HEK293 (cell line): ENCODE data around the gene OSCP1.

Experiments used
- CTCF ChIA-PET: fragments of 350-600 bp; formaldehyde crosslinking; extraction: SDS; loops from one replicate; lab custom pipeline; 2021; ENCODE audit warnings: antibody characterized with exemption; lab: Yijun Ruan, JAX
- POLR2A ChIA-PET: fragments of 300-600 bp; formaldehyde crosslinking; extraction: SDS; loops from one replicate; lab custom pipeline; 2020; ENCODE audit warnings: antibody characterized with exemption, inconsistent platforms; lab: Yijun Ruan, JAX
- H3K27ac ChIP-seq: fragments of 200-500 bp; sonication (Bioruptor generic); 2 replicates; pipeline ENCODE4 v1.5.1; 2014; ENCODE audit warnings: low read depth, low read length, control low read depth, inconsistent platforms; ENCODE audit errors: extremely low read depth
- H3K36me3 ChIP-seq, 2 experiments: fragments of 200-500 bp in 1 of 2; sonication (Bioruptor generic) in 1 of 2; 1 replicate in 1 of 2; 2 replicates in 1 of 2; pipeline ENCODE4 v1.5.1; 2014 to 2017; ENCODE audit warnings: inconsistent platforms in 2 of 2, low read length in 2 of 2; ENCODE audit not compliant: control insufficient read depth in 2 of 2, insufficient read depth in 1 of 2
- H3K4me1 ChIP-seq: fragments of 200-500 bp; sonication (Bioruptor generic); 2 replicates; pipeline ENCODE4 v1.5.1; 2014; ENCODE audit warnings: mild to moderate bottlenecking, low read length, inconsistent platforms; ENCODE audit not compliant: control insufficient read depth, insufficient read depth
- H3K4me3 ChIP-seq: 2 replicates; pipeline ENCODE4 v1.5.1; 2011; ENCODE audit warnings: low read depth, mild to moderate bottlenecking, control low read depth, low read length, moderate library complexity
- H3K9me3 ChIP-seq: fragments of 200-500 bp; sonication (Bioruptor generic); 2 replicates; pipeline ENCODE4 v1.5.1; 2014; ENCODE audit warnings: low read depth, low read length, inconsistent platforms; ENCODE audit not compliant: control insufficient read depth, insufficient read depth
- ATF2 ChIP-seq: fragments of 450-650 bp; formaldehyde crosslinking; IDR thresholded peaks from 2 replicates; pipeline ENCODE4 v1.5.1; 2016; ENCODE audit warnings: missing biosample characterization, missing genetic modification characterization, low read depth
- KLF17 ChIP-seq: fragments of 450-650 bp; formaldehyde crosslinking; IDR thresholded peaks from 2 replicates; pipeline ENCODE4 v1.5.1; 2016; ENCODE audit warnings: missing biosample characterization, missing genetic modification characterization
- KLF7 ChIP-seq: fragments of 450-650 bp; formaldehyde crosslinking; IDR thresholded peaks from 2 replicates; pipeline ENCODE4 v1.5.1; 2016; ENCODE audit warnings: missing biosample characterization, missing genetic modification characterization, borderline replicate concordance
- PRDM6 ChIP-seq: fragments of 450-650 bp; formaldehyde crosslinking; IDR thresholded peaks from 2 replicates; pipeline ENCODE4 v1.5.1; 2017; ENCODE audit warnings: missing biosample characterization, missing genetic modification characterization
- TCF7L2 ChIP-seq: IDR thresholded peaks from 2 replicates; pipeline ENCODE4 v1.6.1; 2011; ENCODE audit warnings: low read depth, mild to moderate bottlenecking, inconsistent platforms, low read length, moderate library complexity, borderline replicate concordance
- ZBTB26 ChIP-seq: fragments of 450-650 bp; formaldehyde crosslinking; optimal IDR thresholded peaks from 2 replicates; pipeline ENCODE3; 2016; ENCODE audit warnings: missing biosample characterization, mild to moderate bottlenecking, missing genetic modification characterization
- ZBTB44 ChIP-seq: fragments of 450-650 bp; IDR thresholded peaks from 2 replicates; pipeline ENCODE4 v1.5.1; 2018; ENCODE audit warnings: missing biosample characterization, mild to moderate bottlenecking, missing genetic modification characterization
- ZBTB48 ChIP-seq: fragments of 450-650 bp; formaldehyde crosslinking; IDR thresholded peaks from 2 replicates; pipeline ENCODE4 v1.5.1; 2016; ENCODE audit warnings: missing biosample characterization, missing genetic modification characterization
- ZBTB49 ChIP-seq: fragments of 450-650 bp; formaldehyde crosslinking; IDR thresholded peaks from 2 replicates; pipeline ENCODE4 v1.5.1; 2016; ENCODE audit warnings: missing biosample characterization, missing genetic modification characterization, low read depth
- ZEB2 ChIP-seq: fragments of 450-650 bp; formaldehyde crosslinking; IDR thresholded peaks from 2 replicates; pipeline ENCODE4 v1.5.1; 2016; ENCODE audit warnings: missing biosample characterization, missing genetic modification characterization
- ZNF155 ChIP-seq: fragments of 450-650 bp; formaldehyde crosslinking; IDR thresholded peaks from 2 replicates; pipeline ENCODE4 v1.5.1; 2016; ENCODE audit warnings: missing biosample characterization, missing genetic modification characterization
- ZNF174 ChIP-seq: fragments of 450-650 bp; formaldehyde crosslinking; IDR thresholded peaks from 2 replicates; pipeline ENCODE4 v1.5.0; 2017; ENCODE audit warnings: missing biosample characterization, mild to moderate bottlenecking, missing genetic modification characterization
- ZNF184 ChIP-seq: fragments of 450-650 bp; IDR thresholded peaks from 2 replicates; pipeline ENCODE4 v1.5.1; 2018; ENCODE audit warnings: missing biosample characterization, mild to moderate bottlenecking, missing genetic modification characterization
- ZNF2 ChIP-seq: fragments of 450-650 bp; formaldehyde crosslinking; IDR thresholded peaks from 2 replicates; pipeline ENCODE4 v1.5.1; 2016; ENCODE audit warnings: missing biosample characterization, missing genetic modification characterization
- ZNF202 ChIP-seq: fragments of 450-650 bp; formaldehyde crosslinking; IDR thresholded peaks from 2 replicates; pipeline ENCODE4 v1.5.1; 2016; ENCODE audit warnings: missing biosample characterization, missing genetic modification characterization, borderline replicate concordance
- ZNF211 ChIP-seq: fragments of 450-650 bp; formaldehyde crosslinking; IDR thresholded peaks from 2 replicates; pipeline ENCODE4 v1.5.1; 2016; ENCODE audit warnings: low read depth, missing biosample characterization, missing genetic modification characterization
- ZNF223 ChIP-seq: fragments of 450-650 bp; formaldehyde crosslinking; IDR thresholded peaks from 2 replicates; pipeline ENCODE4 v1.5.1; 2016; ENCODE audit warnings: missing biosample characterization, missing genetic modification characterization
- ZNF26 ChIP-seq: fragments of 450-650 bp; formaldehyde crosslinking; IDR thresholded peaks from 2 replicates; pipeline ENCODE4 v1.5.1; 2016; ENCODE audit warnings: missing biosample characterization, missing genetic modification characterization
- ZNF274 ChIP-seq, 2 experiments: fragments of 200-500 bp in 1 of 2; fragments of 450-650 bp in 1 of 2; sonication (Bioruptor generic) in 1 of 2; formaldehyde crosslinking in 1 of 2; IDR thresholded peaks; 2 replicates each; pipeline versions ENCODE4 v1.5.1 to v1.6.1; 2014 to 2016; ENCODE audit warnings: borderline replicate concordance in 1 of 2, inconsistent platforms in 1 of 2, low read length in 1 of 2, missing biosample characterization in 1 of 2, missing genetic modification characterization in 1 of 2
- ZNF544 ChIP-seq: fragments of 450-650 bp; formaldehyde crosslinking; IDR thresholded peaks from 2 replicates; pipeline ENCODE4 v1.5.0; 2017; ENCODE audit warnings: missing biosample characterization, missing genetic modification characterization
- ZNF596 ChIP-seq: fragments of 450-650 bp; IDR thresholded peaks from 2 replicates; pipeline ENCODE4 v1.5.0; 2018; ENCODE audit warnings: missing biosample characterization, mild to moderate bottlenecking, missing genetic modification characterization, moderate library complexity
- ZNF629 ChIP-seq: fragments of 450-650 bp; formaldehyde crosslinking; IDR thresholded peaks from 2 replicates; pipeline ENCODE4 v1.5.1; 2017; ENCODE audit warnings: missing biosample characterization, missing genetic modification characterization
- ZNF677 ChIP-seq: fragments of 450-650 bp; IDR thresholded peaks from 2 replicates; pipeline ENCODE4 v1.5.0; 2018; ENCODE audit warnings: missing biosample characterization, mild to moderate bottlenecking, missing genetic modification characterization, moderate library complexity
- ZNF776 ChIP-seq: fragments of 450-650 bp; formaldehyde crosslinking; IDR thresholded peaks from 2 replicates; pipeline ENCODE4 v1.5.0; 2017; ENCODE audit warnings: missing biosample characterization, missing genetic modification characterization, borderline replicate concordance

The OSCP1 gene

GRCh38 chr1:36386265-36387140 is 63.7 kb downstream of the OSCP1 start:
- peaks cover 3% of the 10 kb centered on the region for H3K4me1 ChIP-seq
- peaks cover 0 to 20% of the 10 kb centered on the region in 2 experiments; a peak in 1 of 3 replicates for H3K36me3 ChIP-seq
- no peaks in the 10 kb centered on the region for H3K9me3 ChIP-seq
- ChIA-PET CTCF (interaction anchor here (0.5 to 2.0 kb wide), 7 partner anchors 9 to 237 kb away, joined by 3 to 19 read pairs (median 4); partner anchors contain the start of gene OSCP1), POLR2A (interaction anchor here (0.9 to 5.8 kb wide), 8 partner anchors 11 to 237 kb away, joined by 3 to 103 read pairs (median 6); partner anchors contain the start of genes LSM10, MRPS15, OSCP1 and SH3D21)
- H3K4me3 ChIP-seq: peak overlapping the region; percentile 34
- peak overlapping the region; percentile 78 for H3K27ac ChIP-seq
- TF ChIP-seq ZNF274 (IDR thresholded peaks at IDR 0.05; ENCODE audit: low read length) (no peak), ZNF274 (tag by site-specific recombination; IDR thresholded peaks at IDR 0.05; ENCODE audit: borderline replicate concordance) (no peak), ZBTB49 (tag by site-specific recombination) (no peak), ZNF202 (no peak), ATF2 (tag by site-specific recombination) (peak; percentile 84), ZNF26 (no peak), ZNF544 (tag by site-specific recombination) (no peak), KLF7 (tag by site-specific recombination) (peak; percentile 86), ZNF776 (no peak), ZNF223 (tag by site-specific recombination) (no peak), ZBTB44 (tag by site-specific recombination) (peak; percentile 94), ZNF677 (tag by site-specific recombination) (no peak), ZEB2 (tag by site-specific recombination) (peak; percentile 98), ZBTB26 (no peak), PRDM6 (tag by site-specific recombination) (no peak), ZNF596 (tag by site-specific recombination) (no peak), ZNF184 (peak; percentile 73), ZNF211 (tag by site-specific recombination) (no peak), ZNF629 (tag by site-specific recombination) (peak; percentile 95), ZNF155 (tag by site-specific recombination) (no peak), TCF7L2 (no peak), ZNF2 (tag by site-specific recombination) (no peak; the same call in 1 of the 2 replicates), ZBTB48 (peak; percentile 99), ZNF174 (no peak), KLF17 (tag by site-specific recombination) (peak; percentile 99)
